NT2/D1 (cell line): ENCODE data around the gene CDH13.

Experiments
- YY1 ChIP-seq: IDR thresholded peaks from 2 replicates; pipeline ENCODE4 v1.6.1; 2011; ENCODE audit not compliant: insufficient read length, insufficient read depth
- ZNF274 ChIP-seq: IDR thresholded peaks from 2 replicates; pipeline ENCODE4 v1.6.1; 2011; ENCODE audit warnings: mild to moderate bottlenecking, low read depth, low read length

DNA sequence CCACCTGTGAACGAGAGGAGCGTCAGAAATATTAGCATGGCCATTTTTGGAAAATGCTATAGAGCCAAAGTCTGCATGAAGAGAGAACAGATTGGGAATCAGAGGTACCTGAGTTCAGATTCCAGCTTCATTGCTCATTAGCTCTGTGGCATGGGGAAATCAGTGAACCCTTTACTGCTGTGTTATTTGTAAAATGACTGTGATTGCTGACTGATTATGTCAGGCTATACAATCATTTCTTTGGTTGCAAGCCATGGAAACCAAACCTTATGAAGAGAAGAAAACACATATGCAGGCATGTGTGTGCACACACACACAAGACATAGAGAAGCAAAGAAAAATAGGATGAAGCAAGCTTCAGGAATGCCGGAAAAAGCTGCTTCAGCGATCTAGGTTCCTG lies 1079.6 kb downstream of the CDH13 start:
- TF ChIP-seq YY1: no peak
- no peak for TF ChIP-seq ZNF274
